Stimulated activated CD4-positive, alpha-beta T cell treated with anti-CD3 and anti-CD28 coated beads, Interleukin-1b, Interleukin-23, amount 100 ng/mL, for 48 hours (primary cell): ENCODE data around the gene SRMS.
A peak's percentile ranks its signal among the peaks of the same experiment; 100 is the strongest.

ENCODE experiments used
- DNase-seq: peaks from one replicate; pipeline ENCODE4 v3.0.0-alpha.2; 2020

SRMS gene

DNA sequence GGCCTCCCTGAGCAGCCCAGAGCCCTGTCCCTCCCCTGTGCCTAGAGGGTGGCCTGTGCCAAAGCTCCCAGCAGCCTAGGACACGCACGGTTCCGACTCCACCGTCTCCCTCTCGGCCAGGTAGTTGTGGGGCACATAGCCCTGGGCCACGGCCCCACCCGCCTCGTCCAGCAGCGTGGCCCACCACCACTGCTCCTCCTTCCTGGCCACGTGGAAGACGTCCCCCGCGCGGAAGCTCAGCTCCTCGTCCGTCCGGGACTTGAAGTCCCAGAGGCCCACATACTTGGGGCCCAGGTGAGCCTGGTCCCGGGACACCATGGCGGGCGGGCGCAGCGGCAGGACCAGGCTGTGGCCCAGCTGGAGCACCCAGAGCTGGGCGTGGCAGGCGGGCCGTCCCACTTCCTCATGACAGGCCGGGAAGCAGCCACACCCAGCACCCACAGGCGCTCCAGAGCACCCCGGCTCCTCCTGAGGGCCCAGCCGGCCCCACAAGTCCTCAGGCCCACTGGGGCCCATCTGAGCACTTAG lies 10.5 kb downstream of the SRMS start, which contains the start of gene PTK6:
PTK6 (minus strand) TSS at position 380 of the 528 bp plus-strand sequence; CDS start at position 318, 62 bp downstream.
- peak; percentile 46 for DNase-seq

DNA sequence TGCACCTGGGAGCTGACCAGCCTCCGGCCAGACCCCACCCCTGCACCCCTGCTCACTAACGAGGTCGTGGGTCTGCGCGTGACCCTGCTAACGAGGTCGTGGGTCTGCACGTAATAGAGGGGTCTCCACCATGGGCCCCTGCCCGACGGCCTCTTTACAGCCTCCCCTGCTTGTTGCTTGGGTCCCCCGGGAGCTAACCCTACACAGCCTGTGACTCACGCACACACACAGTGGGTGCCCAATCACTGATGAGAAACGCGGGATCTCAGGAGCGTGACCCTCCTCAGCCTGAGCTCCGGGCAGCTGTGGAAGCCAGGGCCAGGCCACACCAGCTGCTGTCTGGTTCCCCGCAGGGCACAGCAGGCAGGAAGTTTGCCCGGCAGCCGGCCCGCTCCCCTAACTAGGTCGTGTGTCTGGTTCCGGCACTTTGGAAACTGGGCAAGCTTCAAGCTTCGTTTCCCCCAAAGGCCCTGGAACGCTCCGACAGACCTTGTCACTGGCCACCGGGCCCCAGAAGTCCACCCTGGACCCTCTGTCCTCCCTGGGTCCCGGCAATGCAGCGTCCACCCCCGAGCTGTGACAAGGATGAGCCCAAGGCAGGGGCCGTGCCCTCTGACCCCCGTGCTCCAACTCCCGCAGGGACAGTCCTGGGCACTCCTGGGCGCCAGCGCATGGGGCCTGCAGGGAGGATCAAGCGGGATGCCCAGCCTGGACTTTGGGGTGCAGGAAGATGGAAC lies 11.1 kb downstream of the SRMS start:
- DNase-seq: no peak

DNA sequence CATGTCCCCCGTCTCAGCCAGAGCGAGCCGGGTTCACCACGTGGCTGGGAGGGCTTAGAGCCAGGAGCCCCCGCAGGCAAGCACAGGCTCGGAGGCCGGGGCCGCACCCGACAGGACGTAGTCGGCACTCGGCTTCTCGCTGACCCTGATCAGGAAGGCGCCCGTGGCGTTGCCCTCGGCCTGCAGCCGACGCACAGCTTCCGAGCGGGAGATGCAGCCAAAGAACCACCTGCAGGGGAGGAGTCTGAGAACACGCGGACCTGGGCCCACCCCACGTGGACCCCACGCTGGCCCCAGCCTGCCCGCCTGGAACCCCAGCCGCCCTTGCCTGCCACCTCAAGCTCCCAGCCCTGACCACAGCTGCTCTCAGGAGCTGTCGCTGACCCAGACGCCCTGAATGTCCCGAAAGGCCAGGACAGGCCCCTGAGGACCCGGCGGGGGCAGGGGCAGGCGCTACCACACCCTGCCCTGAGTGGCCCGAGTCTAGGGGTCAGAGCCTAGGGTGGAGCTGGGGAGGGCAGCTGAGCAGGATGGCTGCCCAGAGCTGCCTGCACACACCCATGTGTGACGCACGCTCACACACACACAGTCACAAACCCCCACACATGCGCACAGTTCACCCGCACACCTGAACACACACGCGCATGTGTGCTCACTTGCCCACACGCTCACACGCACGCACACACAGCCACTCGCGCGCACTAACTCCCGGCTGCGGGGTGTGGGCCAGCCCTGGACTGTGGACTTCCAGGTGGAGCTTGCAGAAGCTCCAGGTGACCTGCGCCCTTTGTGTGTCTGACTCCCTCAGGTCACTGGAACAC lies 12.5 kb downstream of the SRMS start:
- no peak for DNase-seq

DNA sequence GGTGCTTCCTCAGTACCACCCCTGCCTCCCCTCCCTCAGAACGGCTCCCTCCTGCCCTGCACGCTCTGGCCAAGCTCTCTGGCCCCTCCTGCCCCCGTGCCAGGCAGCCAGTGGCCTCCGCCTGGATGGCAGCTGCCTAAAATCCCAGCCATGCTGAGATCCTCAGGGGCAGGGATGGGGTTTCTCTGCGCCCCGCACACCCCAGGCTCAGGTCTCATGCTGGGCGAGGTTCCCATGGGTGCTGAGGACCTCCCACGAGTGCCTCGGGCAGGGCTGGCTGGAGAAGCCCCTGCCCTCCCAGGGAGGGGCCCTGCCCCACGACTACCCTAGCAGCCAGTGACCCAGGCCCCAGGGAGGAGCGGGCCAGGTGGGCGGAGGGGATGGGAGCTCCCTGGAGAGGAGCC lies 13.1 kb downstream of the SRMS start:
- no peak for DNase-seq

DNA sequence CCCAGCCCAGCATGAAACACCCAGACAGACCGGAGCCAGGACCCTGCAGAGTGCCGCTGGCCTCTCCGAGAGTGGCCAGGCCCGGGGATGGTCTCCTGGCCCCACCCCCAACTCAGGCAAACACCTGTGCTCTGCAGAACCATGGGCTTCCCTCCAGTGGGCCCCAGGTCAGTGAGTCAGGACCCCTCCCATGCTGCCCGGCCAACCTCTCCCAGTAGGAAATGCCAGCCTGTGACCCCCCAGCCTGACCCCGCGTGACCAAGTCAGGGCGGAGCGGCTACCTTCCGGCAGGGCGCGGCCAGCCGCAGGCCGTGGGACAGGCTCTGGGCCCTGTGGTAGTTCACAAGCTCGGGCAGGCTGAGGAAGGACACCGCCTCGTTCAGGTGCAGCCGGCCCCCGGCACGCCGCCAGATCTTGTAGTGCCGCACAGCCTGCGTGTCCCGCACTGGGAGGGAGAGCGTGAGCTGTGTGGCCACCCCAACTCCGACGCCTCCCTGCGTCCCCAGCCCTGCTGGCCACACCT lies 13.6 kb downstream of the SRMS start:
- DNase-seq: no peak

DNA sequence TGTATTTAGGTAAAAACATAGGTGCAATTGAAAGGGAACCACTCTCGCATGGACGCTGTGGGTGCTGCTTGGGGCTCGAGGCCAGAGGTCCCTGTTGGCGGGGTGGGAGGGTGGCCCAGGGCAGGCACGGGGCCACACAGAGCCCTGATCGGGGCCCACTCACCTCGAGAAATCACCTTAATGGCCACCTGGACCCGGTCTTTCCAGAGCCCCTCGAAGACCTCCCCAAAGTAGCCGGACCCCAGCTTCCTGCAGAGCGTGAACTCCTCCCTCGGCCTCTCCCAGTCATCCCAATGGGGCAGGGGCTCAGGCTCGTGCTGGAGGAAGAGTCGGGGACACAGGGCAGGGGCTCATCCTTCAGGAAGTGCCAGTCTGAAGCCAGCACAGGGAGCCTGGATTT lies 14.2 kb downstream of the SRMS start:
- no peak for DNase-seq

DNA sequence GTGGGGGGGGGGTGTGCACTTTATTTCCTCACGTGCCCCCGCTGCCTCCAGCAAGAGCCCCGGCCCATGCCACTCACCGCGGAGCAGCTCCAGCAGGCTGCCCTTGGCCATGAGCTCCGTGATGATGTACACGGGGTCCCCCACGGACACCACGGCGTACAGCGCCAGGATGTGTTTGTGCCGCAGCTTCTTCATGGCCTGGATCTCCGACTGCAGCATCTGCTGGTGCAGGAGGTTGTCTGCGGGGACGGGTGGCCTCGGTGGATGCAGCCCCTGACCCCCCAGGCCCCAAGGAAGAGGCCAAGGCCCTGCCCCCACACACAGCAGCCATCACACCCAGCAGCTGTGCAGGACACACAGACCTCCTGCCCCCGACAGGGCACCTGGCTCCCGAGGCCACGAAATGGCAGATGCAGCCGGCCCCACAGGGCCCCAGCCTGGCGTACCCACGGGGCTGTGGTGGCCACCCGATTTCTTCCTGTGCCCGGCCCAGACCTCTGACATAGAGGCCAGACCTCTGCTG lies 15.0 kb downstream of the SRMS start:
- DNase-seq: no peak

DNA sequence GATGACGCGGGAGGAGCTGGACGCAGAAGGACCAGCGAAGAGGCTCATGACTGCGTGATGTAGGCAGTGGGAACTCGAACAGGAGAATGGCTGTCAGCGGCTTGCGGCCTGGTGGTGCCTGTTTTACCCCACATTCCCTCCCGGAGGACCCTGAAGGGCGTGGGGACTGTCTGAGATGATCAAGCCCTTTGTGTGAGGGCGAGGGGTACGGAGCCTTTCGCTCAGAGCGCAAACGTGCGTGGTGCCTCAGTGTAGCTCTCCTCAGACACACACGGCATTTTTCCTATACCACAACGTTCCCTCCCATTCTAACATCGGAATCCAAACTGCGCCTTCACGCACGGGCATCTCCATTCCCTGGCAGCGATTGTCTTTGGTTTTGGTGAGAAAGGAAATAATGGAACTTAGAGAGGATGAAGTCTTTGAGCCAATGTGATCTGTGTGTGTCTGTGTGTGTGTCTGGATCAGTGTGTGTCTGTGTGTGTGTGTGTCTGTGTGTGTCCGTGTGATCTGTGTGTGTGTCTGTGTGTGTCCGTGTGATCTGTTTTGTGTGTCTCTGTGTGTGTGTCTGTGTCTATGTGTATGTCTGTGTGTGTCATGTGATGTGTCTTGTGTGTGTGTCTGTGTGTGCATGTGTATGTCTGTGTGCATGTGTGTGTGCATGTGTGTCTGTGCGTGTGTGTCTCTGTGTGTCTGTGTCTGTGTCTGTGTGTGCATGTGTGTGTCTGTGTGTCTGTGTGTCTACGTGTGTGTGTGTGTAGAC lies 15.7 kb downstream of the SRMS start:
- no peak for DNase-seq

DNA sequence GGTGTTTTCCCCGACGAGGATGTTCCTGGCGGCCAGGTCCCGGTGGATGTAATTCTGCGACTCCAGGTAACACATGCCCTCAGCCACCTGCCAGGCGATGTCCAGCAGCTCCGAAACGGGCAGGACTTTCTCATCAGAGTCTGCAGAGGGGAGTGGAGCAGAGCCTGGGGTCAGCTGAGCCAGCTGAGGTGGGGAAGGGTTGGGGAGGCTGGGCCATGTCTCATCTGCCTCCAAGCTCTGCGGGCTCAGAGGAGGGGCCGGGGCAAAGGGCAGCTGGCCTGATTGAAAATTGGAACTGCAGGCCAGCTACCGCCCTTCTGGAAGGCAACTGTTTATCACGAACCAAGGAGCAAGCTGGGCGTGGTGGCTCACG lies 16.8 kb downstream of the SRMS start:
- DNase-seq: no peak

DNA sequence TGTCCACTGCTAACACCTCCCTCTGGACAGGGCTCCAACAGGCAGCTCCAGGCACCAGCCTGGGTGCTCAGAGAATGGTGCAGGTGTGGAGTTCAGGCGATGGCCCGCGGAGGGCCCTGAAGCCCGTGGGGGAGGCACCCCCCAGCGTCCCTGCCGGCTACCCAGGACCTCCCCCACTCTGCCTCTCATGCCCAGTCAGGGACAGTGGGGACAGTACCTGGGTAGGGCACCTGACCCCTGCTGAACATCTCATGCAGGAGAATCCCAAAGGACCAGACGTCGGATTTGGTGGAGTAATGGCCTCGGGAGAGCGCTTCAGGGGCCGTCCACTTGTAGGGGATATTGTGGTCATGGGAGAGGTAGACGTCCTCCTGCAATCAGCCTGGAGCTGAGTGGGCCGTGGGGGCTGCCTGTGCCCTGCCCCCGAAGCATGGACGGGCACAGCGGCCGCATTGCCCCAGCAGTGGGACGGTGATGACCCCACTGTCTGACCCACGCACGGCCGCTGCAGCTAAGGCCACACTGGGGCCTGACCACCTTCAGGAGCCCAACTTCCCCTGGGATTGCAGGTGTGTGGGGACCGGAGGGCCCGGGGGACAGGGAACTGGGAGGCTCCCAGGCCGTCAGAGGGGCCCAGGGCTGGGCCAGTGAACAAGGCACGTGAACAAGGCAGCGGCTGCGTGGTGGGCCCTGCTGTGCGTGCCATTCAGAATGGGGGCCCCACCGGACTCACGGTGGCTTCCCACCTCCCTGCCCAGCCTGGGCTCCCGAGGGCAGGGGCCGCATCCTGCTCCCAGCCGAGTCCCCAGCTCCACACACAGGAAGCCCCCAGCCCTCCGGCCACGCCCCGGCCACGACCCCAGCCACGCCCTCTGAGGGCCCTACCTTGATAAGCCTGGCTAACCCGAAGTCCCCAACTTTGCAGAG lies 17.4 kb downstream of the SRMS start:
- DNase-seq: no peak

DNA sequence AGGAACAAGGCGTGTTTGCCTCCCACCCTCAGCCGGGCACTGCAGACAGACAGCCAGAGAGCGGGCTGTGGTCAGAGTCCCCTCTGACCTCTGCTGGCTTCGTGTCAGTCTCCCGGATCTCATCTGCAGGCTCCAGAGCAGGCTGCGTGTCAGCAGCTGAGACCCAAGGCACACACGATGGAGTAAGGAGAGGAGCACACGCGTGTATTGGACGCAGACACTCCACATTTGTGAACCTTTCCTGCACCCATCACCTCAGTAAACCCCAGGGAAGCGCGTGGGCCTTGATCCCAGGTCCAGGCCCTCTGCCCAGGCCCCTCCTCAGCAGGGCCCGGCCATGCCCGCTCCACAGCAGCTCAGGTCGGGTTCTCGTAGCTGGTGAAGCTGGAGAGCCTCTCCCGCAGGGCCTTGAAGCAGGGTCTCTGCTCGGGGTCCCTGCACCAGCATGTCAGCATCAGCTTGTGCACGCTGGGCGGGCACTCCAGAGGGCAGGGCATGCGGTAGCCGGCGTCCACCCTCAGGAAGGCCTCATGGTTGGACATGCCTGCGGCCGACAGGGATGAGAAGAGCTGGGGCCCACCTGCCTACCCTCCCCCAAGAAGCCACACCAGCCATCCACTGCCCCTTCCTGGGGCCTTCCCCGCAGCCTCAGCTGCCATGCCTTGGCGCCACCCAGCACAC lies 18.2 kb downstream of the SRMS start:
- no peak for DNase-seq

DNA sequence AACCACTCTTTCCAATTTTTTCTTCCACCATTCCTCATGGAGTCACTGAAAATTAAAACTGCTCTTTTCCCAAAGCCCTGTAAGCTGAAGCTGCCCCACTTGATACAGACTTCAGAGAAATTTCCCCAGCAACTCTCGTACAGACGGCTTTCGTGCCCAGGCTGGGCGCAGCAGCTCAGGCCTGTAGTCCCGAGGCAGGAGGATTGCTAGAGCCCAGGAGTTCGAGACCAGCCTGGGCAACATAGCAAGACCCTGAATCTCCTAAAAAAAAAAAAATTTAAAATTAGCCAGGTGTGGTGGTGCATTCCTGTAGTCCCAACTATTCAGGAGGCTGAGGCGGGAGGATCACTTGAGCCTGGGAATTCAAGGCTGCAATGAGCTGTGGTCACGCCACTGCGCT lies 20.4 kb downstream of the SRMS start:
- no peak for DNase-seq

DNA sequence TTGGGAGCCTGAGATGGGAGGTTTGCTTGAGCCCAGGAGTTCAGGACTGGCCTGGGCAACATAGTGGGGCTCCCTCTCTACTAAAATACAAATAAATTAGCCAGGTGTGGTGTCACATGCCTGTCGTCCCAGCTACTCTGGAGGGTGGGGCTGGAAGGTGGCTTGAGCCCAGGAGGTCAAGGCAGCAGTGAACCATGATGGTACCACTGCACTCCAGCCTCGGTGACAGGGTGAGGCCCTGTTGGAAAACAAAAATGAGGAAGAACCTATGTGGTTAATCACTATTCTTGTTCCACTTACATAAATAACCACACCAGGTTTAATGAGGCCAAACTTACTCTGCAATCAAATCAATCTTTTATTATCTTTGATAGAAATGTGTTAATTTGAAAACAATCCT lies 21.6 kb downstream of the SRMS start:
- DNase-seq: no peak

DNA sequence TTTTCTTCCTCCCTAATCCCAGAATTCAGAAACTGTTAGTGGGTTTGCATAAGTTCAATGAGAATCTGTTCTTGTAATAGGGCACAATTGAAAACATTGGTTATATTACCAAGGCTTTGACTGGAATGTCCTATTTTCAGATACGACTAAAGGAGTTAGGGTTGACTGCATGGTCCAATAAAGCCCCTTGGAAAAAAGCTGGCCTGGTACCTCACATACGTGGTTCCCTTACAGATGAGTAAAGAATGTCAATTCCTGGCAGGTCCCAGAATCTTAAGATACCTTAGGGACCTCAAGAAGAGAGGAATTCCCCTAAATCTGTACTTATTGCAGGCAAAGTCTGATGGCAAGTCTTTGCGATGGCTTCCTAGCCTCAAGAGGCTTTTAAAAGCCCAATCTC lies 22.4 kb downstream of the SRMS start:
- DNase-seq: no peak

DNA sequence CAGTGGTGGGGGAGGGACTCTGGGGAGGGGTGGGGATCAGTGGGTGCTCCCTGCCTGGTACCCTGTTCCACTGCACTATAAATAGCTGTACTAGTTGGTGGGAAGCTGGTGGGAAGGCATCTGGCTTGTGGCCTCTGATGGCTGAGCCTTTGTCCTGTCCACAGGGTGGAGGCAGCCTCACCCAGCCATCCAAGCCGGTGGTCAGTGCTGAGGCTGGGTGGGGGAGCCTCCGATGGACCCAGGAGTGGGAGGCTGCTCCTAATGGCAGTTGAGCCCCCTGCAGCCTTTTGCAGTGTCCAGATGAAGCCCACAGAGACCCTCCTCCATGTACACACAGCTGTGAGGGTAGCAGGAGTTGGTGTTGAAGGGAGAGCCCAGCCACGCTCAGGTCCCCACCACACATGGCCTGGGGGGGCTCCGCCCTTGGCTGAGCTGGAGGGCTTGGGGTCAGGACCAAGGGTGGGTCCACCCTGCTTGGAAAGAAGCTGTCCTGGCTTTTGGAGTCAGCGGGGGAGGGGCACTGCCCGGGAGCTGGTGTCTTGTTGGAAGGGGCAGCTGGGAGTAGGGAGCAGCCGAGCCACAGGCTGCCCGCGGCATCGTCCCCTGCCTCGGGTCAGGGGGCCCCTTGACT lies 24.5 kb downstream of the SRMS start:
- DNase-seq: peak; percentile 5

DNA sequence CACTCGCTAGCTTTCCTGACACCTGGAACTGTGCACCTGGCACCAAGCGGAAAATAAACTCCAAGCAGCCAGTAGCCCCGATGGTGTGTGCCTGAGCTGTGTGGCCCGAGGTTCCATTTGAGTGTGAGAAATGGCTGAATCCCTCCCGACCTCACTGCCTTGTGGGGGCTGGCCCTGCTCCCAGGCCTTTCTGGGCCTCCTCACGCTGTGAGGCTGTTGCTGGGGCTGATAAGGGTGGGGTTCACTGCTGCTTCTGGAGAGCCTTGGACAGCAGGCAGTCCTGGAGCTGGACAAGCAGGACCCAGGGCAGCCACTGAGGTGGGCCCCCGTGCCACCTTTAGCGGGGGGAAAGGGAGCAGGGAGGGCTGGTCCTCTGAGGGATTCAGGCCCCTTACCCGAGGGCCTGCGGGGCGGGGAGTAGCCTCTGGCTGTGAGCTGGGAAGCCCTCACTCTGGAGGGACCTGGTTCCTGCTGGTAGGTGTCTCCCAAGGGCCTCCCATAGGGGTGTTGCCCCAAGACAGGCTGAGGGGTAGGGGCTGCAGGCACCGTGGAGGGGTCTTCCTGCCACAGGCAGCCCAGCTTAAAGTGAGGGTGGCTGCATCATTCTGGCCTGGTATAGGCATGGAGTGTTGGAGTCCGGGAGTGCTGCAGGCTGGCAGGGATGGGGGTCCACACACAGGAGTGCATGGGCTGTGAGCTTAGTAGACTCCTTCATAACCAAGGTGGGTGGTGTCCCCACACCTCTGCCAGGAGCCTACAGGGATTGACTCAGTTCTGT lies 25.3 kb downstream of the SRMS start:
- DNase-seq: no peak

DNA sequence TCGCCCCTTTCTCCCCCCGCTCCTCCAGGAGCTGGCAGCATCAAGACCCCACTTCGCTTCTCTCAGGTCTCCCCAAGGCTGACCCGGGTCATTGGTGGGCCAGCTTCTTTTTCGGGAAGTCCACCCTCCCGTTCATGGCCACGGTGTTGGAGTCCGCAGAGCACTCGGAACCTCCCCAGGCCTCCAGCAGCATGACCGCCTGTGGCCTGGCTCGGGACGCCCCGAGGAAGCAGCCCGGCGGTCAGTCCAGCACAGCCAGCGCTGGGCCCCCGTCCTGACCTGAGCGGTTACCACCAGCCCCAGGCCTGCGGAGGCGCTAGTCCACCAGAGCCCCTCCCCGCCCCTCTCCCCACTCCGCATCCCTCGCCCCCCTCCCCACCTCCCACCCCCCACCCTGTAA lies 25.9 kb downstream of the SRMS start:
- DNase-seq: no peak

DNA sequence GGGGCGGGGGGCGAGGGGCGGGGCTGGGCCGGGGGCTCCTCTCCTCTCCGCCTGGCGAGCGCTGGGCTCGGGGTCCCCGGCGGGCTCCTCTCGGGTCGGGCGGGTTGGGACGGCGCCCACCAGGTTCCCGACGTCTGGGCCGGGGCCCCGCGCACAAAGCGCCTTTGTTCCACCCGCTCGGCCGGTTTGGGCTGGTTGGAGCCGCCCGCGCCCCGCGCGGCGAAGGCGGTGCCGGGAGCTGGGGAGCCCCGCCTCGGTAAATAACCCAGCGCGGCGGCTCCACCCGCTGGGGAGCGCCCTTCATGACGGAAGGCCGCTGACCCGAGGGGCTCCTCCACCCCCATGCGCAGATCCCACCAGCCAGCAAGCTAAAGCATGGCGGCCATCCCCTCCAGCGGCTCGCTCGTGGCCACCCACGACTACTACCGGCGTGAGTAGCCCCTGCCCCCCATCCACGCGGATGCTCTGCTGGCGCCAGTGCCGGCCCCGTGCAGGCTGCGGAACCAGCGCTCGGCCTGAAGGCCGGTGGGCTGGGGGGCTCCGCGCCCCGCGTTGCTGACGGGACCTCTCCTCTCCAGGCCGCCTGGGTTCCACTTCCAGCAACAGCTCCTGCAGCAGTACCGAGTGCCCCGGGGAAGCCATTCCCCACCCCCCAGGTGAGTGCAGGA lies 26.5 kb downstream of the SRMS start:
- DNase-seq: peak; percentile 69

DNA sequence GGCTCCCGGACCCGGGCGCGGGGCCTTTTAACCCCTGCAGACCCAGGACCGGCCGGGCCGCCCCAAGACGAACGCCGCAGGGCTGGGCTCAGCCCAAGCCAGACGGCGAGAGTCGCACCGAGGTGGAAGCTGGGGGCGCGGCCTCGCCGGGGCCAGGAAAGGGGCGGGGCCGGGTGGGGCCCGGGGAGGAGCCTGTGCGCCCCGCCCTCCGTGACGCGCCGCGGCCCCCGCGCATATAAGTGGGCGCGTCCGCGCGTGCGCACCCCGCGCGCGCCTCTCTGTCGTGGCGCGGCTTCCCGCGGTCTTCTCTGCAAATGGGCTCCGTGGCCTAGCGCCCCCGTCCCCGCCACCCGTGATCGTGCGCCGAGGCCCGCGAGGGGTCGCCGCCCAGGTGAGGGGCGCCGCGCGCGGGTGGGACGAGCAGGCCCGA lies 27.0 kb downstream of the SRMS start, which contains the start of gene PPDPF:
PPDPF (plus strand) TSS at position 262 of the 430 bp plus-strand sequence. CDS start 544 bp downstream, outside the sequence.
- peak; percentile 80 for DNase-seq
